GM08714 (cell line): ENCODE measurements around the gene OR52A1.
"Not testable (repeated sequence)": the region's sequence is repeated elsewhere in the genome, so short reads cannot be mapped to it uniquely, and the experiment has no call there.

Experiments
- H3K4me3 ChIP-seq: fragments of 200-500 bp; sonication (Bioruptor generic); 2 replicates; pipeline ENCODE4 v1.5.1; 2014; ENCODE audit warnings: mild to moderate bottlenecking, low read length, inconsistent platforms
- ZNF274 ChIP-seq: IDR thresholded peaks from 2 replicates; pipeline ENCODE4 v1.6.1; 2012; ENCODE audit warnings: mild to moderate bottlenecking, low read depth, low read length

OR52A1 gene

GRCh38 chr11:5159806-5160205 is 5.2 kb upstream of the OR52A1 start:
- H3K4me3 ChIP-seq, result no peak overlapping the region
- TF ChIP-seq ZNF274, result no peak

DNA sequence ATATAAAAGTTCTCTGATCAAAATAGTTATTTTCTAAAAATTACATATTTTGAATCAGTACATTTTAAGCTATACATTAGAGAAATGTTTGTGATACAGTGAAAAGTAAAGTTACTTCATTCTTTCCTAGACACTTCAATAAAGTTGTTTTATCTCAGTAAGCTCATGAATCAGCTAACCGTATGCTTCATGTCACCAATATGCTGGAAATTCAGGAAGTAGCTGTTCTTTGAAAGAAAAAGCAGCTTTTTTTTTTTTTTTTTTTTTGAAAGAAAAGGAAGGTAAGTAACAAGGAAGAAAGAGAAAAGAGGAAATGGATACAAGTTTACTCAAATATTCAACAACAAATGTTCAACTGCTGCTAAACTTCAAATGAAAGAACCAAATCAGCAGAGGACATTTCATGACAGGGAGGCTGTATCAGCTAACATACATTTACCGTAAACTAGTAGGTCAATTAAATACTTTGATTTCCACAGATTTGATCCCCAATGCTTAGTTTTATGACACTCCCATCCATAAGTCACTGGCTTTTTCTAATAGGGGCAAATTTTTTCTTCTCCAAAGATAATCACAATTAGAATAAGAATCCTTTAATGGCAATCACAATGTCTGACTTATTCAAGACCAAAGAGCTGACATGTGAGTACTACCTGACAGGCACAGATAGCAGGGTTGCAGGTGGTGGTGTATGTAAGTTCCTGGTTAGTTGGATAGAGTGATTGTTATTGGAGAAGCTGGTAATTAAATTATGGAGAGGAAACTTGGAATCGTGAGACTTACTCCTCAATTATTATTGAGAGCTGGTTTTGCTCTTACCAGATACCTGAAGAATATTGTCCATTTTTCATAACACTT is 754 bp downstream of the OR52A1 start:
- no peak for TF ChIP-seq ZNF274
- H3K4me3 ChIP-seq, result no peak overlapping the region

GRCh38 chr11:5151713-5152153 is 2.8 kb downstream of the OR52A1 start:
- TF ChIP-seq ZNF274, result no peak

GRCh38 chr11:5144206-5144605 is 10.4 kb downstream of the OR52A1 start:
- H3K4me3 ChIP-seq, result not testable (repeated sequence)

More at GRCh38 chr11:5151713-5152153, 2.8 kb downstream of the OR52A1 start:
- H3K4me3 ChIP-seq, result no peak overlapping the region

- no peak within 1 kb of the TSS for H3K4me3 ChIP-seq
- no peak for TF ChIP-seq ZNF274
Measured at GRCh38 chr11:5137996-5138395, 16.6 kb downstream of the OR52A1 start, which contains the start of gene OR52A5. TSS of gene OR52A5 (minus strand) at chr11:5138356. CDS start at chr11:5132642, 5,714 bp downstream.

- H3K4me3 ChIP-seq, result no peak overlapping the region
- TF ChIP-seq ZNF274, result no peak
Measured at GRCh38 chr11:5137014-5137413, 17.5 kb downstream of the OR52A1 start.

- H3K4me3 ChIP-seq, result no peak overlapping the region
- TF ChIP-seq ZNF274, result no peak
Measured at GRCh38 chr11:5136261-5136660, 18.3 kb downstream of the OR52A1 start.

DNA sequence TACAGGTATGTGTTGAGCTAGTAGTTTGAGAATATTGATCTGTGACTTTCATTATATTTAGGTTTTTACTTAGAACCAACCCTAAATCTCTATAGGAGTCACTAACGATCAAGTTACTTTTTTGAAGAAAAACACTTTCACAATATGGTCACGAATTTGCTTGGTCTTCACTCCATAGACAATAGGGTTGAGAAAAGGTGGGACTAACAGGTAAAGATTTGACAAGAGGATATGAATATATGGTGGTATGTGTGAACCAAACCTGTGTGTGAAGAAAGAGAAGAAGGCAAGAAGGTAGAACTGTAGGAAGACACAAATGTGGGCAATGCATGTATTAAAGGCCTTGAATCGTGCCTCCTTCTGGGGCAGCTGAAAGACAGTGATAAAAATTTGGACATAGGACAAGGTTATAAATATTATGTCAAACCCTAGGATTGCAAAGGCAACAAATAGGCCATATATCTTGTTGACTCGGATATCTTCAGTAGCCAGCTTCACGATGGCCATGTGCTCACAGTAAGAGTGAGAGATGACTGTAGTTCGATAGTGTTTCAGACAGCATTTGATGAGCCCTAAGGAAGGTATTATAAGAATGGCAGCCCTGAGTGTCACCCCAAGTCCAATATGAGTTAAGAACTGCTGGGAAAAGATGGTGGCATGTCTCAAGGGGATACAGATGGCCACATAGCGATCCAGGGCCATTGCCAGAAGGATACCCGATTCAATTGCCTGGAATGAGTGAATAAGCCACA is 22.8 kb downstream of the OR52A1 start:
- no peak overlapping the region for H3K4me3 ChIP-seq
- no peak for TF ChIP-seq ZNF274

- no peak overlapping the region for H3K4me3 ChIP-seq
- TF ChIP-seq ZNF274, result no peak
Measured at GRCh38 chr11:5129457-5129877, 25.1 kb downstream of the OR52A1 start.

DNA sequence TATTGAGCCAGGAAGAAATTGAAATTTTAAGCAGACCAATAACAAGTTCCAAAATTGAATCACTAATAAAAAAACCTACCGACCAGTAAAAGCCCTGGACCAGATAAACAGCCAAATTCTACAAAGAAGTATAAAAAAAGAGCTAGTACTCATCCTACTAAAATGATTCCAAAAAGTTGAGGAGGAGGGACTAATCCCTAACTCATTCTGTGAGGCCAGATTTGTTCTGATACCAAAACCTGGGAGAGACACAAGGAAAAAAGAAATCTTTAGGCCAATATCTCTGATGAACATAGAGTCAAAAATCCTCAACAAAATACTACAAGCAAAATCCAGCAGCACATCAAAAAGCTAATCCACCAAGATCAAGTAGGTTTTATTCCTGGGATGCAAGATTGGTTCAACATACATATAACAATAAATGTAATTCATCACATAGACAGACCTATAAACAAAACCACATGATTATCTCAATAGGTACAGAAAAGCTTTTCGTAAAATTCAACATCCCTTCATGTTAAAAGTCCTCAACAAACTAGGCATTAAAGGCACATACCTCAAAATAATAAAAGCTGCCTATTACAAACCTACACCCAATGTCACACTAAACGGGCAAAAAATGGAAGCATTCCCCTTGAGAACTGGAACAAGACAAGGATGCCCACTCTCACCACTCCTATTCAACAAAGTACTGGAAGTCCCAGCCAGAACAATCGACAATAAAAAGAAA is 29.5 kb downstream of the OR52A1 start:
- TF ChIP-seq ZNF274, result no peak
- no peak overlapping the region for H3K4me3 ChIP-seq

DNA sequence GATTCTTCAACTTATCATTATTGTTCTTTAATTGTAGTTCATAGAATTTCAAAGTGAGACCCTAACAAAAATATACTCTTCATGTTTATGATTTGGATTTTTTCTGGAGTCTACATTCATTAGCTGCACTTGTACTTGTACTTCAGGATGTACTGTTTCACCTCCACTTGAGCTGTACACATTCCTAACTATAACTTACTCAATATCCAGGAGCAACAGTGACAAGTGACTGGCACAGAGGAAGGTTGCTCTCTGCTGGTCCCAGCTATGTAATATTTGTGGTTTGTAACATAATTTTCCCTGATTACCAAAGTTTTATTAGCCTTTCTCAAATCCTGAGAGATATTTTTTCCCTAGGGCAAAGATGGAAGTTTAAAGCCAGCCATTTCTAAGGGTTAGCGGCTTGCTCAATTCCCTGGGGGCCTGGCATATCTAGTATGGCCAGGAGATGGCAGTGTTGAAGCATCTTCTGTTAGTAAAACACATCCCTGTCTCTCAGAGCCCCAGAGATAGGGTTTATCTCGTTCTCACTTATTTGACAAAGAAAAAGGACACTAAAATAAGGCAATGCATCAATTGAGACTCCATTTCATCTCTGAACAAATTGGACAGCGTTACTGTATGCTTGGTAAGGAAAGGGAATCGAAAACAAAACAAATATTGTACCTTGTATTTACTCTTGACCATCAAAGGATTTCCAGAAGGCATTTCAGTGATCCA is 30.6 kb downstream of the OR52A1 start:
- no peak overlapping the region for H3K4me3 ChIP-seq
- no peak for TF ChIP-seq ZNF274

DNA sequence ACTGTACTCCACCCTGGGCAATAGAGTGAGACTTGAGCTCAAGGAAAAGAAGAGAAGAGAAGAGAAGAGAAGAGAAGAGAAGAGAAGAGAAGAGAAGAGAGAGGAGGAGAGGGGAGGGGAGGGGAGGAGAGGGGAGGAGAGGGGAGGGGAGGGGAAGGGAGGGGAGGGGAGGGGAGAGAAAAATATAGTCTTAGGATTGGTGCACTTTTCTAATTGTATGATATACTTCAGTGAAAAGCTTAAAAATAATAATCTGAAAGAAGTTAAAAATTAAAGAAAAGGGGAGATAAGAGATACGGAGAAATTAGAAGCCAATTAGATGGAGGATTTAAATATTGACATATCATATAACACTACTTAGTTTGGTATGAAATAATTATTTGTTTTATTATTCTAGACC is 35.7 kb downstream of the OR52A1 start:
- no peak overlapping the region for H3K4me3 ChIP-seq
- no peak for TF ChIP-seq ZNF274

DNA sequence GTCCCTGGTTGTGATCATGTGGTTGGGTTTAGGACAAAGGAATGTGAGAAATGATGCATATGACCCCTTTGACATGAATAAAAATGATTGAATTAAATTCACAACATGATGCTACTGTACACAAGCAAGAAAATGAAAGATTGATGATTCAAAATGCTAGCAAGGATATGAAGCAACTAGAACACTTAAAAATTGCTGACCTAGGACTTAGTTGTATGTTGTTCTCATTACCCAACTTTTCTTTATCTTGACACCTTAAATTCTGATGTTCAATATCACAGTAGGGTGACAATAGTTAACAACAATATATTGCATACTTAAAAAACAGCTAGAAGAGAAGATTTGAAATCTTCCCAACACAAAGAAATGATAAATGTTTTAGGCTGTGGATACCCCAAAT is 37.0 kb downstream of the OR52A1 start:
- H3K4me3 ChIP-seq, result no peak overlapping the region
- no peak for TF ChIP-seq ZNF274

DNA sequence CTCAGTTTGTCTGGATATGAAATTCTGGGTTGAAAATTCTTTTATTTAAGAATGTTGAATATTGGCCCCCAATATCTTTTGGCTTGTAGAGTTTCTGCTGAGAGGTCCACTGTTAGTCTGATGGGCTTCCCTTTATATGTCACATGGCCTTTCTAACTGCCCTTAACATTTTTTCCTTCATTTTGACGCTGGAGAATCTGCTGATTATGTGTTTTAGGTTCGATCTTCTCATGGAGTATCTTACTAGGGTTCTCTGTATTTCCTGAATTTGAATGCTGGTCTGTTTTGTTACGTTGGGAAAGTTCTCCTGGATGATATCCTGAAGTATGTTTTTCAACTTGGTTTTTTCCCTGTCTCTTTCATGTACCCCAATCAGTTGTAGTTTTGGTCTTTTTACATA is 39.2 kb downstream of the OR52A1 start:
- H3K4me3 ChIP-seq, result no peak overlapping the region
- no peak for TF ChIP-seq ZNF274
